Suprapubic skin (tissue), 3 donors: ENCODE measurements around the gene PSAP.

Source experiments
- POLR2AphosphoS5 ChIP-seq, 3 donors: sonication (generic); formaldehyde crosslinking; IDR thresholded peaks; one replicate each; pipeline ENCODE4 v1.6.1; 2017; ENCODE audit warnings: antibody characterized with exemption in 3 of 3
- TF ChIP-seq, protein P1 (sequence below), 2 donors: fragments of 200-600 bp in 1 of 2; fragments of 450-650 bp in 1 of 2; sonication (generic) in 1 of 2; IDR thresholded peaks; one replicate each; pipeline ENCODE4 v1.5.1; 2016 to 2019; ENCODE audit warnings: antibody characterized with exemption in 2 of 2, mild to moderate bottlenecking in 1 of 2, moderate library complexity in 1 of 2

DNA sequence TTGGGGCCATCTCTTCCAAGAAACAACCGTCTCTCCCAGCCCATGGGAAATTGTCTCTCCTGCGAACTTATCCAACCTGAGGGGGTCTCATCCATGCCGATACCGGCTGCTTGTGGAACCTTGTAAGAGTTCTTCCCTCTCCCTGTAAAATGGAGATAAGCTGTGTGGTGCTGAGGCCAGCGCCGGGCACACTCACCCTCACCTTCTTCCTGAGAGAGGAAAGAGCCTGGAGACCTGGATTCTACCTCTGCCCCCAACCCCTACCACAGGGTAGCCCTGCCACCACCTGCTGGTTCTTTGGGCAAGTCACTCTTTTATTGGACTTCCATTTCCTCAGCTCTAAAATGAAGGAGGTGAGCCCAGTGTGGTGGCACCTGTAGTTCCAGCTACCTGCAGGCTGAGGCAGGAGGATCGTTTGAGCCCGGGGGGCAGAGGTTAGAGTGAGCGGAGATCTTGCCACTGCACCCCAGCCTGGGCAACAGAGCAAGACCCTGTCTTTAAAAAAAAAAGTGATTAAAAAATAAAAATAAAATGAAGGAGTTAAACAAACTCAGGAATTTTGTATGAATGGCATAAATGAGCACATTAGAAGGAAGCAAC is 38.4 kb upstream of the PSAP start:
- TF ChIP-seq, protein P1, sequence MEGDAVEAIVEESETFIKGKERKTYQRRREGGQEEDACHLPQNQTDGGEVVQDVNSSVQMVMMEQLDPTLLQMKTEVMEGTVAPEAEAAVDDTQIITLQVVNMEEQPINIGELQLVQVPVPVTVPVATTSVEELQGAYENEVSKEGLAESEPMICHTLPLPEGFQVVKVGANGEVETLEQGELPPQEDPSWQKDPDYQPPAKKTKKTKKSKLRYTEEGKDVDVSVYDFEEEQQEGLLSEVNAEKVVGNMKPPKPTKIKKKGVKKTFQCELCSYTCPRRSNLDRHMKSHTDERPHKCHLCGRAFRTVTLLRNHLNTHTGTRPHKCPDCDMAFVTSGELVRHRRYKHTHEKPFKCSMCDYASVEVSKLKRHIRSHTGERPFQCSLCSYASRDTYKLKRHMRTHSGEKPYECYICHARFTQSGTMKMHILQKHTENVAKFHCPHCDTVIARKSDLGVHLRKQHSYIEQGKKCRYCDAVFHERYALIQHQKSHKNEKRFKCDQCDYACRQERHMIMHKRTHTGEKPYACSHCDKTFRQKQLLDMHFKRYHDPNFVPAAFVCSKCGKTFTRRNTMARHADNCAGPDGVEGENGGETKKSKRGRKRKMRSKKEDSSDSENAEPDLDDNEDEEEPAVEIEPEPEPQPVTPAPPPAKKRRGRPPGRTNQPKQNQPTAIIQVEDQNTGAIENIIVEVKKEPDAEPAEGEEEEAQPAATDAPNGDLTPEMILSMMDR (IDR thresholded peaks at IDR 0.05) = no peak
- no peak for TF ChIP-seq POLR2AphosphoS5 (IDR thresholded peaks at IDR 0.05)
